PFSK-1 (cell line): ENCODE data around the gene AKAP13.

Experiments
- FOXP2 ChIP-seq: optimal IDR thresholded peaks from 2 replicates; pipeline ENCODE3; 2011; ENCODE audit warnings: borderline replicate concordance, control low read depth, inconsistent platforms; ENCODE audit not compliant: insufficient read depth; ENCODE audit errors: extremely low read length, extremely low read depth
- POLR2AphosphoS5 ChIP-seq: IDR thresholded peaks from 2 replicates; pipeline ENCODE4 v1.6.1; 2012; ENCODE audit warnings: low read depth, mild to moderate bottlenecking, control low read depth, low read length, moderate library complexity
- SIN3A ChIP-seq: IDR thresholded peaks from 2 replicates; pipeline ENCODE4 v1.6.1; 2012; ENCODE audit warnings: mild to moderate bottlenecking, low read length, moderate library complexity, borderline replicate concordance; ENCODE audit not compliant: insufficient read depth
- TAF1 ChIP-seq: IDR thresholded peaks from 2 replicates; pipeline ENCODE4 v1.6.1; 2012; ENCODE audit warnings: low read length, control low read depth, borderline replicate concordance; ENCODE audit not compliant: insufficient read depth
- TF ChIP-seq, protein P1 (sequence below), 2 experiments: IDR thresholded peaks; 2 replicates each; pipeline versions ENCODE4 v1.6.1 to v1.8.0; 2011 to 2012; ENCODE audit warnings: low read depth in 2 of 2, low read length in 2 of 2, control low read depth in 1 of 2, inconsistent platforms in 1 of 2, mild to moderate bottlenecking in 1 of 2, moderate library complexity in 1 of 2; ENCODE audit not compliant: insufficient read depth in 1 of 2

AKAP13 gene

GRCh38 chr15:85536341-85536740 lies 155.9 kb downstream of the AKAP13 start:
- TF ChIP-seq, protein P1, sequence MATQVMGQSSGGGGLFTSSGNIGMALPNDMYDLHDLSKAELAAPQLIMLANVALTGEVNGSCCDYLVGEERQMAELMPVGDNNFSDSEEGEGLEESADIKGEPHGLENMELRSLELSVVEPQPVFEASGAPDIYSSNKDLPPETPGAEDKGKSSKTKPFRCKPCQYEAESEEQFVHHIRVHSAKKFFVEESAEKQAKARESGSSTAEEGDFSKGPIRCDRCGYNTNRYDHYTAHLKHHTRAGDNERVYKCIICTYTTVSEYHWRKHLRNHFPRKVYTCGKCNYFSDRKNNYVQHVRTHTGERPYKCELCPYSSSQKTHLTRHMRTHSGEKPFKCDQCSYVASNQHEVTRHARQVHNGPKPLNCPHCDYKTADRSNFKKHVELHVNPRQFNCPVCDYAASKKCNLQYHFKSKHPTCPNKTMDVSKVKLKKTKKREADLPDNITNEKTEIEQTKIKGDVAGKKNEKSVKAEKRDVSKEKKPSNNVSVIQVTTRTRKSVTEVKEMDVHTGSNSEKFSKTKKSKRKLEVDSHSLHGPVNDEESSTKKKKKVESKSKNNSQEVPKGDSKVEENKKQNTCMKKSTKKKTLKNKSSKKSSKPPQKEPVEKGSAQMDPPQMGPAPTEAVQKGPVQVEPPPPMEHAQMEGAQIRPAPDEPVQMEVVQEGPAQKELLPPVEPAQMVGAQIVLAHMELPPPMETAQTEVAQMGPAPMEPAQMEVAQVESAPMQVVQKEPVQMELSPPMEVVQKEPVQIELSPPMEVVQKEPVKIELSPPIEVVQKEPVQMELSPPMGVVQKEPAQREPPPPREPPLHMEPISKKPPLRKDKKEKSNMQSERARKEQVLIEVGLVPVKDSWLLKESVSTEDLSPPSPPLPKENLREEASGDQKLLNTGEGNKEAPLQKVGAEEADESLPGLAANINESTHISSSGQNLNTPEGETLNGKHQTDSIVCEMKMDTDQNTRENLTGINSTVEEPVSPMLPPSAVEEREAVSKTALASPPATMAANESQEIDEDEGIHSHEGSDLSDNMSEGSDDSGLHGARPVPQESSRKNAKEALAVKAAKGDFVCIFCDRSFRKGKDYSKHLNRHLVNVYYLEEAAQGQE (IDR thresholded peaks at IDR 0.05; ENCODE audit: insufficient read depth in 1 of 2, low read depth in 2 of 2, low read length in 2 of 2) = no peak
- TF ChIP-seq SIN3A (no peak), TAF1 (no peak), POLR2AphosphoS5 (no peak), FOXP2 (no peak)

DNA sequence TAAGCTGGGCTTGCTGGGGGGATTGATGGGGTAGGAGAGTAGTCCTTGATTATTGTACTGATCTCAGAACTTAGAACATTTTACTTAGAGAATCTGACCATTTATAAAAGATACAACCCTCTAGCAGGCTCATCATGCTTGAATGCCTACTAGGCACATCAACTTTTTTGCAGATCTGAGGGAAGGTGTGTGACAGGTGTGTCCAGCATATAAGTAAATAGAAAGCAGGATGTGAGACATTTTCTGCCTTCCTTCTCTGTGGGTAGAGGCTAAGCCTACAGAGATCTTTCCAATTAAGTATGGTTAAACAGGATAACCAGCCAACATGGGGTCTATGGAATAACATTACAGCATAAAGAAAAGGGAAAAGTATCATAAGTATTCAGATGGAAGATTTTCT lies 159.1 kb downstream of the AKAP13 start:
- TF ChIP-seq FOXP2 (no peak), TAF1 (no peak), POLR2AphosphoS5 (no peak)

- no peak for TF ChIP-seq POLR2AphosphoS5
- TF ChIP-seq, protein P1 (IDR thresholded peaks at IDR 0.05; ENCODE audit: insufficient read depth in 1 of 2, low read depth in 2 of 2, low read length in 2 of 2) = no peak
- no peak for TF ChIP-seq FOXP2
- no peak for TF ChIP-seq SIN3A
- no peak for TF ChIP-seq TAF1
Measured at GRCh38 chr15:85540085-85540797, 159.8 kb downstream of the AKAP13 start.

DNA sequence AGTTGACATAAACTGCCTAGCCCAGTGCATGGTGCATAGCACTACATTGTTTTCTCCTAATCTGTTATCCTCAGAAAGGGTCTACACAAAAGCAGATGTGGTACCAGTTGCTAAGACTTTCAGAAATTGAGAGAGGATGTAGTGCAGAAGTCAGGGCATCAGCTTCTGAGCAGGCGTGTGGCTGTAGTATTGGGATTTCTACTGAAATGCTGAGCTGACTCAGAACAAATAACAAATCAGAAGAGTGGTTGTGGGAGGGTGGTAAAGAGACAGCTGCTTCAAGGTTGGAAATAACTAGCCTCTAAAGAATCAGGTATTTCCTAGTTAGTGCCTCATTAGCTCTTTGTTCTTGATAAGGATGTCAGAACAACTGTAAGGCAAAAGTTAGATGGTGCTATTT lies 161.3 kb downstream of the AKAP13 start:
- TF ChIP-seq FOXP2 (no peak), POLR2AphosphoS5 (no peak), TAF1 (no peak), SIN3A (no peak)
- TF ChIP-seq, protein P1 (IDR thresholded peaks at IDR 0.05; ENCODE audit: insufficient read depth in 1 of 2, low read depth in 2 of 2, low read length in 2 of 2) = no peak

DNA sequence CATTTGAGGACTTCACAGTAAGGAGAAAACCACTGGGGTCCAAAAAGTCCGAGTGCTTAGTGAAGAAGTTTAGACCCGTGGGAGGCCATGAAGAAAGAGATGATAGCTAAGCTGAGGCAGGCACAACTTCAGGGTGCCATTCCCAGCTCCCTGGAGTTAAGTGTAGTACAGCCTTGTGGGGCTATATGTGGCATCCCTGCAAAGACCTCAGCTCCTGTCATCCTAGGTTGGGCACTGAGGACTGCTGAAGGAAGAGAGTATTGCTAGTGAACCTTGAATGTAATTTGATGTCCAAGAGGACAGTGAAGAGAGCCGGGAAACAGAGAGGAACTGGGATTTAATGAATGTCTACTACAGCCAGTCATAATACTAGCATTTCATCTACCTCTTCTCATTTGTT lies 162.1 kb downstream of the AKAP13 start:
- no peak for TF ChIP-seq FOXP2
- TF ChIP-seq POLR2AphosphoS5 = no peak
- no peak for TF ChIP-seq TAF1
- no peak for TF ChIP-seq SIN3A
- TF ChIP-seq, protein P1 (IDR thresholded peaks at IDR 0.05; ENCODE audit: insufficient read depth in 1 of 2, low read depth in 2 of 2, low read length in 2 of 2) = no peak
